Measurements from ENCODE around the gene COX19.
A peak's percentile ranks its signal among the peaks of the same experiment; 100 is the strongest.

Gene COX19

GRCh38 chr7:991729-992656 is 16.6 kb upstream of the COX19 start:
- no peak for DNase-seq (ENCODE audit: low spot score)

- no peak for DNase-seq (ENCODE audit: low spot score)
Measured at GRCh38 chr7:990933-991728, 15.8 kb upstream of the COX19 start.

GRCh38 chr7:990352-990932 is 15.1 kb upstream of the COX19 start:
- DNase-seq (ENCODE audit: low spot score) = no peak

- DNase-seq (ENCODE audit: low spot score) = no peak
Measured at GRCh38 chr7:988963-989529, 13.7 kb upstream of the COX19 start.

GRCh38 chr7:988426-988911 is 13.1 kb upstream of the COX19 start:
- DNase-seq (ENCODE audit: low spot score) = no peak

- no peak for DNase-seq (ENCODE audit: low spot score)
Measured at GRCh38 chr7:987909-988308, 12.6 kb upstream of the COX19 start.

GRCh38 chr7:986766-987751 is 11.7 kb upstream of the COX19 start:
- no peak for DNase-seq (ENCODE audit: low spot score)

GRCh38 chr7:985915-986741 is 10.8 kb upstream of the COX19 start:
- DNase-seq (ENCODE audit: low spot score) = peak; percentile 75

GRCh38 chr7:985127-985416 is 9.7 kb upstream of the COX19 start:
- no peak for DNase-seq (ENCODE audit: low spot score)

GRCh38 chr7:984361-985126 is 9.2 kb upstream of the COX19 start:
- no peak for DNase-seq (ENCODE audit: low spot score)

GRCh38 chr7:983616-984071 is 8.3 kb upstream of the COX19 start:
- no peak for DNase-seq (ENCODE audit: low spot score)

GRCh38 chr7:983004-983615 is 7.8 kb upstream of the COX19 start, which contains the start of gene CYP2W1:
Gene CYP2W1, plus strand, starts transcription at chr7:983181. Its CDS starts 31 bp downstream, at chr7:983212.
- no peak for DNase-seq (ENCODE audit: low spot score)

GRCh38 chr7:982511-983003 is 7.2 kb upstream of the COX19 start:
- DNase-seq (ENCODE audit: low spot score) = no peak

GRCh38 chr7:981793-982510 is 6.6 kb upstream of the COX19 start:
- DNase-seq (ENCODE audit: low spot score) = no peak

GRCh38 chr7:979886-980571 is 4.7 kb upstream of the COX19 start:
- DNase-seq (ENCODE audit: low spot score) = peak; percentile 57

GRCh38 chr7:979151-979550 is 3.8 kb upstream of the COX19 start:
- DNase-seq (ENCODE audit: low spot score) = no peak

- DNase-seq (ENCODE audit: low spot score) = no peak
Measured at GRCh38 chr7:978416-979091, 3.2 kb upstream of the COX19 start.
